ENCODE measurements around the gene PIGQ.

The PIGQ gene

DNA sequence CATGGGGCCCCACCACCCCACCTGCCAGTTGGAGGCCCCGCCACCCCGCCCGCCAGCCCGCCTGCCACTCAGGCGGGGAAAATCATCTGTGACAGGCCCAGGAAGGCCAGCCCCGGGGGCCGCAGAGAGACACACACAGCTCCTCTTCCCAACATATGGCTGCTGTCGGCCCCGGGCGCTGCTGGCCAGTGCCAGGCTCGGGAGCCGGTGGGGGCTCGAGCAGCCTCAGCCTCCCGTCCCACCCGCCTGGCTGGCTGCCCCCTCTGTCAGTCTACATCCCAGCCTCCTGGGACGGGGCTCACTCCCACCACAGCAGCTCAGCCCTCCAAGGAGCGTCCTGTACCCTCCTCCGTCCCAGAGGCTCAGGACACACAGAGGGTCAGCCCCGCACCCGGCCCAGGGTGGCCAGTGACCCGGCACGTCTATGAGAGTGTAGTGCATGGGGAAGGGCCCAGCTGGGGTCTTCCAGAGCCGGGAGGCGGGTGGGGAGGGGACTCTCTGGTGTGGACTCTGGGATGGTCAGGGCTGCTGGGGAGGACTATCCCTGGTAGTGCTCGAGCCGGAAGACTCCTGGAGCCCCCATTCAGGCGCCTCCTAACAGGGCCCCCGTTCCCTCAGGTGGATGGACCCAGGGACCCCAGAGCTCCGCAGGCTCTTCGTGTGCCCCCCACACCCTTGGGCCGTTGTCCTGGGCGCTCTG lies 13.1 kb upstream of the PIGQ start:
- DNase-seq = no peak

DNA sequence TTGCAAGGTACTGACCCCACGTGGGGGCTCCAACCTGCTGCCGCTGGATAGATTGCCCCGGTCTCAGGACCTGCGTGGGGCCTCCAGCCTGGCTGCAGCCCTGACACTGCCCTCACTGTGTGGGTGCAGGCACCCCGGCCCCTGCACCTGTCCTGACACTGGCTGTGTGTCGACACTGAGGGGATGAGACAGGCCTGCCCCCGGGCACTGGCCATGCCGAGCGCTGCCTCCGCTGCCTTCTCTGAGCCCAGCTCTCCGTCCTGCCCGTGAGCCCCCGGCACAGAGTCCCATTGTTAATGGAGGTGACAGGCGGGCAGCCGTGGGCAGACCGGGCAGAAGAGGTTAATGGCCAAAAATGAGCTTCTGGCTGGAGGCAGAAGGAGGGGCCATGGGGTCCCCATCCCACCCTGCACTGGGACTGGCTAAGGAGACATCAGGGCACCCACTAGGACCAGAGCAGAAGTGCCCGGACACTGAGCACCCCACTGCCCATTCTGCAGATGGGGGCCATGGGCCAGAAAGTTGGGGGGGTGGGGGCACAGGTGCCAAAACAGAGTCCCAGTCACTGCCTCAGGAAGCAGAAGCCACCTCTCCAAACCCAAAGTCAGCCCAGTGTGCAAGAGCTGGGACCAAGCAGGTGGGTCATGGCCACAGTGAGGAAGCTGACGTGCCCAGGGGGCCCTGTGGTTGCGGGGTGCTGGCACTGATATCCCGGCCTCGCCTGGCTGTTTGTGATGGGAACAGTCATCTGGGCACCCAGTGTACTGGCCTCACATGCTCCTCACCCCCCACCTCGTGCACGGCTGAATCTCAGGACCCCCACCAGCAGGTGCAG lies 12.1 kb upstream of the PIGQ start:
- DNase-seq = no peak

DNA sequence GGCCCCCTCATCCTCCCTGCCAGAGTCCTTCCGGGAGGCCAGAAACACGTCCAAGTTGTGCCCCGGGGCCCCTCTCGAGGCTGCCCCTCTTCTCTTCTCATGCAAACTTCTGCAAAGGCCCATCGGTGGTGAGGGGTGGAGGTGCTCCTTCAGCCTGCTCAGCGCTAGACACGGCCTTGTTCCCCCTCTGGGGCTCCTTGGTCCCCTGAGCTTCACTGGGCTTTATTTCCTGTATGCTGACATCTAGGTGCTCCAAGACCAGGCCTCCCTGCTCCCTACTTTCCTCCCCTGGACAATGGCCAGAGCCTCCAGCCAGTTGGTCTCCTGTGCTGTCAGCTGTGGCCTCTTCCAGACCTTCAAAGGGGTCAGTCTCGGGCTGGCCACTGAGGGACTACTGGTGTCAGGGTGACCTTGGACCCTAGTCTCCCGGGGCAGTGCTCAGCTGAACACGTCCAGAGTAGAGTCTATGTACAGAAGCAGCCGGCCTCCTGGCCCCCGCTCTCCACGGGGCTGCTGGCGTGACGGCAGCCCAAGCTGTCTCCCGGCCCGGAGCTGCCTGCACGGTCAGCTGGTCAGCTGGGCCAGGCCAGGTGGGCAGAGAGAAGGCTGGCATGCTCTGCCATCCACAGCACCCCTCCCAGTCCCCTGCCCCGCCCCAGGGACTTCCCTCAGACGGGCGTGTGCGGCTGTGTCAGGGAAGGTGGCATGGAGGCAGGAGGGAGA lies 11.3 kb upstream of the PIGQ start:
- no peak for DNase-seq

DNA sequence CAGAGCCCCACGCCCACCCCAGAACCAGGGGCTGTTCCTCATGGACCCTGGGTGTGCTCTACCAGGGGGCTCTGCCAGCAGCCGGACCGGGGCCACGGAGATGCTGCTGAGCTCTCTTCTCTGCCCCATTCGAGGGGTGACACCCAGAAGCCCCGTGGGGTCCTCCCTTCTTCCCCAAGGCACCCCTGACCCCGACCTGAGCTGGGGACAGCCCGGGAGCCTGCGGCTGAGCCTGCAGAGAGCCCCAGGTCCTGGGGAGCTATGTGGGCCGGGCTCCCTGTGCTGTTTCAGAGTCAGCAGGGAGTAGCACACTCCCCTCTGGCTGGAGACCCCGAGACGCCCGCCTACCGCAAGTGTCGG lies 10.8 kb upstream of the PIGQ start:
- no peak for DNase-seq

DNA sequence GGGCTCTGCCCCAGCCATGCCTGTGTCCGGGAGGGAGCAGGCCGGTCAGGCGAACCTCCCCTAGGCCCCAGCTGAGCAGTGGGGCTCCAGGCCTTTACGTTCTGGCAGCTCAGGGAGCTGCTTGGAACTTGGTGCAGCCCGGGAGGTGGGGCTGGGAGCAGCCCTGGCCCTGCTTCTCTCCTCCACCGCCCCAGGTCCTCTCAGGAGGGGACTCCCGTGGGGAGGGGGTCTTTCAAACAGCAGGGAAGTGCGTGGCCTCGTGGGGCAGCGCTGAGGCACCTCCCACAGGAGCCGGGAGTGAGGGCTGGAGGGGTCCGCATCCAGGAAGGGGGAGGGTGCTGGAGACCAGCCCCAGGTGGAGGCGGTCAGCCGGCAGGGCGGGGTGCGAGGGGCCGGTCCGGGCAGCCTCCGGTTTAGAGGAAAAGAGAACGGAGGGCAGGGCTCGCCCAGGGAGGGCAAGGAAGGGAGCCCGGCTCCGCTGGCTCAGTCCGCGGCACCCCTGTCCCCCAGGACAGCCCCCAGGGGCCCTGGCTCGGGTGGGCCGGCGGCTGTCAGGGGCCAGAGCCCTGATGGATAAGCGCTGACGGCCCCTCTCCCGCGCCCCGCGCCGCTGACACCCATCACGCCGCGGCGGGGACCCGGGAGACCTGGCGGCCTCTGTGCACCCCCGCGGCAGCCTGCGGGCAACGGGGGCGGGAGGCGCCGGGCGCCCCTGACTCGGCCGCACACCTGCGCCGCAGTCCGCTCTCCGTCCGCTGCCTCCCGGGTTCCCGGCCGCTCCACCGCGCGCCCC lies 10.2 kb upstream of the PIGQ start:
- no peak for DNase-seq

DNA sequence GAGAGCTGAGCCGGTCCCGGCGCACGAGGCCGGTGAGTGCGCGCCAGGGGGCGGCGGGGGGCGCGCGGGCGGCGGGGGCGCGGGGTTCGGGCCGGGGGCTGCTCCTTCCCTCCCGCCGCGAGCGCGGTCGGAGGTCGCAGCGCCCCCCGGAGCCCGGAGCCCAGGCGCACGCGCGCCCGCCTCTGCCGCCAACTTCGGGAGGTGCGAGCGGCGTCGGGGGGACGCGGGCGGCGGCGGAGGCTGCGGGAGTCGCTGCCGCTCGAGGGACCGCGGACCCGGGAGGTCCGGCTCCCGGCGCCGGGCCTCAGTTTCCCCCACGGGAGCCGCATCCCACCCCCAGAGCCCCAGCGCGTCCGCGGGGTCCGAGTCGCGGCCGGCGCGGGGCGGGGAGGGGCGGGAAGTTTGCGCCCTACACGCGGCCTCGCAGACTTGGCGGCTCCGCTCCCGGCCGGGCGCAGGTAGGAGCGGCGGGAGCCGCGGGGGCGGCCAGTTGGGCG lies 9.5 kb upstream of the PIGQ start, which contains the start of gene PRR35:
Gene PRR35 (plus strand): TSS at position 191 of the 497 bp plus-strand sequence. CDS start 2,901 bp downstream, outside the sequence.
- DNase-seq = no peak

DNA sequence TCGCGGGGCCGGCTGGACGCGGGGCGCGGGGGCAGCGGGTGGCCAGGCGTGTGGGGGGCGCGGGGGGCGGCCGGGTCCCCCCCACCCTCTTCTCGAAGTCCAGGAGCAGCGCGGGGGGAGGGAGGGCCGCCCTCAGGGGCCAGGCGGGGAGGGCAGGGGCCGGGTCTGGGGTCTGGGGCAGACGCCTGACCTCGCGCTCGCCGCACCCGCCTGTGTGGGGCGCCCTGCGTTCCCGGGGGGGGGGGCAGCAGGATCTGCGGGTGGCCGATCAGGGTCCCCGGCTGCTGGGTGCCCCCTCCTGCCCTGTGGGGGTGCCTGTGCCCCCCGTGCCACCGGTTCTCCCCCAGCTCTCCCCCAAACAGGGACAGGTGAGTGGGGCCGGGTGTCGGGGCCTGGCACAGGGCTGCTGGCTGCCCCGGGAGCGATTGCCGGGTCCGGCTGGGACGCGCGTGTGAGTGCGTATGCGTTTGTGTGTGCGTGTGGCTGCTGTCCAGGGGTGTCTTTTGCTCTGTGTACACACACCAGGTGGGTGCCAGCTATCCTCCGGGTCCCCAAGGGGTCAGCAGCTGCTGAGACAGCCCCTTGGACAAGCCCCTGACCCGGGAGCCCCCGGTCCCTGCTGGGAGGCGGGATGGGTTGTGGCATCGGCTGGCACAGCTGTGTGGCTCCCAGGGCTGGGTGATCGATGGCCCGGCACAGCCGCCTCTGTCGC lies 8.9 kb upstream of the PIGQ start:
- DNase-seq = no peak

DNA sequence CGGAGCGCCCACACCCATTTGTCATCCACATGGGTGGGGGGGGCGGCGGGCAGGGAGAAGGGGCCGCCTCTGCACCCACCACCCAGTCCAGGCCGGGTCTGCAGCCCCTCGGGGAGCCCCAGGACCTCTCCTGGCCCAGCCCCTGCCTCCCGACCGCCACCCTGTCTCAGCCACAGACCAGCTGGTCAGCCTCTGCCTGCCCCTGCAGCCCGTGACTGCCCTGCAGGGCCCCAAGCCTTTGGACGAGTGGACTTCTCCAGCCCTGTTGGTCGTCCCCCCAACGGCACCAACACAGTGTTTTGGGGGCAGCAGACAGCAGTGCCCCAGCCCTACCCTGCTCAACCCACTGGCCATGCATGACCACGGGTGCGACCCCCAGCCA lies 8.4 kb upstream of the PIGQ start:
- no peak for DNase-seq

DNA sequence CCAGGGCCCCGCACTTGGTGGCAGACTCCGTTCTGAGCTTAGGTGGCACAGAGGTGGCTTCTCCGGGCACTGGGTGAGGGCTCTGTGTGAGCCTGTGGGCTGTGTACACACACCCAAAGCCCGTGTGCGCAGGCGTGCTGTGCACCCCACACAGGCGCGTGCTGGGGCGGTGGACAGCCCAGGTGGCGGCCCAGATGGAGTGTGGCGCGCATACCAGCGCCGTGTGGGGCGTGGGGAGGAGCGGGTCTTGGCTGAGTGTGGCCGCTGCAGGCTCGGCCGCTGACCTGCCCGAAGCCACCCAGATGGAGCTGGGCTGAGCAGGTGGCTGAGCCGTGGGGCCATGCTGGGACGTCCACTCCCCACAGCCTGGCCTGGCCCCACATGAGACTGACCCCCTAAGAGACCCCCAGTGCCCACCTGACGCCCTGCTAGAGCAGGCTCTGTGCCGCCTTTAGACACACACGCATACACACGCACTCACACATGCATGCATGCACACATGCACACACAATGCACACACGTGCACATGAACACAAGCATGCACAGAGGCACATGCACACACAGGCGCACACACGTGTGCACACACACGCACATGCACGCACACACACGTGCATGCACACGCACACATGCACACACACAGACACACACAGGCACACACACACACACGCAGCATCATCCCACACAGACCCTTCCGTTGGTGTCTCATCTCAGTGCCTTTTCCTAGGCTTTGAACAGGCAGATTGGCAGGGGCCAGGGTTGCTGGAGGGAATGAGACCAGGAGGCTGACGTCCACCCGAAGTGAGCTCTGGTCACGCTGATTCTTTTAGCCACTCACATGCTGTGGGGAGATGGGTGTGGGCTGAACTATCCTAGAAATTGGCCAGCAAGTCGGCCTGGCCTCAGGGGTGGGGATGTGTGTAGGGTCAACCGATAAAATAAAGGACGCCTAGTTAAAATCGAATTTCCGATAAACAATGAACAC lies 7.5 kb upstream of the PIGQ start:
- no peak for DNase-seq

DNA sequence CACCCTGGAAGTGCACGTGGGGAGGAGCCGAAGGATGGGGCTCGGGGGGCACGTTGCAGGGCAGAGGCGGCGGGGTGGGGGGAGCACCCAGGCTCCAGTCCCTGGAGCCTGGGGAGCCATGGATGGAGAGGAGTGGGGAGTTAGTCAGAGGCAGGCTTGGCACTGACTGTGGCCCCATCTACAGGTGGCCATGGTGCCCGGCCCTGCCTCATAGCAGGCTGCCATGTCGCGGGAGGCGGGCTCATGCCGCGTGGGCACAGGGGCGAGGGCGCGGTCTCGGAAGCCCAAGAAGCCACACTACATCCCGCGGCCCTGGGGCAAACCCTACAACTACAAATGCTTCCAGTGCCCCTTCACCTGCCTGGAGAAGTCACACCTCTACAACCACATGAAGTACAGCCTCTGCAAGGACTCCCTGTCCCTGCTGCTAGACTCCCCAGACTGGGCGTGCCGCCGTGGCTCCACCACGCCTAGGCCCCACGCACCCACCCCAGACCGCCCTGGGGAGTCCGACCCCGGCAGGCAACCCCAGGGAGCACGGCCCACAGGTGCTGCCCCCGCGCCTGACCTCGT lies 6.6 kb upstream of the PIGQ start:
- no peak for DNase-seq

DNA sequence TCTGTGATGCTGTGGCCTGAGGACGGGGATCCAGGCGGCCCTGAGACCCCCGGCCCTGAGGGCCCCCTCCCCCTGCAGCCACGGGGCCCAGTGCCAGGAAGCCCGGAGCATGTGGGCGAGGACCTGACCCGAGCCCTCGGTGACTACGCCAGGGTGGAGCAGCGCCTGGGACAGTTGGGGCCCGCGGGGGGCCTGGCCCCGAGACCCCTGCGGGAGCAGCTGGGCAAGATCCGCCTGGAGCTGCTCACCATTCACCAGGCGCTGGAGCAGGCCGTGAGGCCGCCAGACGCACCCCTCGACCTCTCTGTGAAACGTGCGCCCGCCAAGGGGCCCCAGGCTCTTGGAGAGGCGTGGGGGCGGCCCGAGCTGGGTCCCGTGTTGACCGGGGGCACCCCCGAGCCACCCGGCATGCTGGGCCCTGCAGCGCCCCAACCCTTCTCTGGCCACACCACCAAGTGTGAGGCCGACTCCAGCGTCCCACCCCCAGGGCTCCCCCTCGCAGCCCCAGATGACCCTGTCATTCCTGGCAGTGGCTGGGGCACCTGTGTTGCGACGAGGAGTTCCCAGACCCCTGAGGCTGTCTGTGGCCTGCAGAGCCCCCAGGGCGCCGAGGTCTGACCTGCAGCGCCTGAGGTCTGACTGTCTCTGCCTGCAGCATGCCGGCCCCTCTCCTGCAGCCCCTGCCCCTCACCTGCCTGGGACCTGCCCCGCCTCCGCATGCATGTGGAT lies 4.9 kb upstream of the PIGQ start:
- no peak for DNase-seq

DNA sequence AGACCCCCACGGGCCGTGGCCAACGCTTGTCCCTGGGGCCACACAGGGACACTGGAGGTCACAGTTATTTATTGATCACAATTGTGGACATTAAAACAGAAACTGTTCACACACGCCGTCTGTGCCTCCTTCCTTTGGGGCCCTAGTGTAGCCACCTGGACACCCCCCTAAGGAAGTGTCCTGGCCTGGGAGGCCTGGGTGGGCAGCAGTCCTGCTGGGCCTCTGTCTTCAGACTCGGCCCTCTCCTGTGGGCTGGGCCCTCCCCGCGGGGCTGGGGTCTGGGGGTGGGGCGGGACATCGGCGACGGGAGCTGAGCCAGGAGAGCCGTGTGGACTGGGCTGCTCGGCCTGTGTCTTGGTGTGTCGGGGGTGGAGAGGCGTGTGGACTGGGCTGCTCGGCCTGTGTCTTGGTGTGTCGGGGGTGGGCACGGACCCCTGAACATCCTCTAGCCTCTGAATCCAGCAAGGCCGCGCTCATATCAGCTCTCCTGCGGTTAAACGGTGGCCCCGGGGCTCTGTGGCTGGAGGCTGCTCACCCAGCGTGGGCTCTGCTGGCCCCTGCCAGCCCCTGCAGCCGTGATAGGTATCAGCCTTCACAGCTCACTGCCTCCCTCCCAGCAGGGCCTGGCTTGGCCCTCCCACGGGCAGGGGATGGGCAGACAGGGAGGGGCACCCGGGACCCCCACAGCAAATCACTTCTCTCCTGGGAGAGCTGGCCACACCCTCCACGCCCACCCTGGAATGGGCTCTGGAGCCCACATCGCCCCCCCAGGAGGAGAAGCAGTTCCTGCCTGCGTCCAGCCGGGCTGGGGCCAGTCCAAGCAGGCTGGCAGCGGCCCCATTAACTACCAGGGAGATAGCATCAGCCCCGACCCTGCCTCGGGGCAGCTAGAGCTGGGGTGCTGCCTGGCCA lies 4.1 kb upstream of the PIGQ start:
- peak; percentile 55 for DNase-seq

DNA sequence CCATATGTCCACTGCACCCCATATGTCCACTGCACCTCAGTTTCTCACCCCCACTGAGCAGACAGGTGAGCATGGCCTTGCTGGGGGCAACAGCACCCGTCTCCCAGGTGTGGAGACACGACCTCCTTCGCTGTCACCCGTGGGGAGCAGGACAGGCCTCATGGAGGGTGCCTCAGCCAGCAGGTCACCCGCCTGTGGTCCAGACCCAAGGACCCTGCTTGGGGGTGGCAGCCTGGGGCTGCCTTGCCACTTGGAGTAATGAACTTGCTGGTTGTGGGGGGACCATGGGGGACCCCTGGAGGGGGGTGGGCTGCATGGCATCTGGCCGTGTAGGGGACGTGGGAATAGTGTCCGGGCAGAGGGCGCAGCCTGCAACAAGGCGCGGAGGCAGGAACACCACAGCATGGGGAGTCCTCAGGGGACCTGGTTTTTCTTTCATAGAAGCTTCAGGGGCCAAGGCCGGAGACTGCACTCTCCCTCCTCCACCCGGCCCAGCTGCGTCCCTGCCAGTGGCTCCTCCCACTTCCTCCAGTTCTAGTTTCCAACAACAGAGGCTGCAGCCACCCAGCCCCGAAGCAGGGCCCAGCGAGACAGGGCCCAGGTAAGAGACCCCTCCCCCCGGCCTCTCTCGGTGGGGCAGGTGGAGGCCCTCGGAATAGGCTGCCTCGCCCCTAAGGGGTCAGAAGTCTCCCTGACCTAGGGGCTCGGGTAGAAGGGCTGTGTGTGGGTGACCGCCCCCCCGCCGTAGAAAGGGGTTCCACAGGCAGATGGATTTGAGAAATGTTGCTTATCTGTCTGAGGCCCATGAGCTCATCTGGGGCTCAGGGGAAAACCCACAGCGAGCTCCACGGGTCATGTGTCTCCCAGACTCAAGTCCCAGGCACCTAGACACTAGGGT lies 3.0 kb upstream of the PIGQ start, which contains the start of gene NHLRC4:
Gene NHLRC4 (plus strand): TSS at position 531 of the 898 bp plus-strand sequence. CDS start 1,043 bp downstream, outside the sequence.
- peak; percentile 59 for DNase-seq

DNA sequence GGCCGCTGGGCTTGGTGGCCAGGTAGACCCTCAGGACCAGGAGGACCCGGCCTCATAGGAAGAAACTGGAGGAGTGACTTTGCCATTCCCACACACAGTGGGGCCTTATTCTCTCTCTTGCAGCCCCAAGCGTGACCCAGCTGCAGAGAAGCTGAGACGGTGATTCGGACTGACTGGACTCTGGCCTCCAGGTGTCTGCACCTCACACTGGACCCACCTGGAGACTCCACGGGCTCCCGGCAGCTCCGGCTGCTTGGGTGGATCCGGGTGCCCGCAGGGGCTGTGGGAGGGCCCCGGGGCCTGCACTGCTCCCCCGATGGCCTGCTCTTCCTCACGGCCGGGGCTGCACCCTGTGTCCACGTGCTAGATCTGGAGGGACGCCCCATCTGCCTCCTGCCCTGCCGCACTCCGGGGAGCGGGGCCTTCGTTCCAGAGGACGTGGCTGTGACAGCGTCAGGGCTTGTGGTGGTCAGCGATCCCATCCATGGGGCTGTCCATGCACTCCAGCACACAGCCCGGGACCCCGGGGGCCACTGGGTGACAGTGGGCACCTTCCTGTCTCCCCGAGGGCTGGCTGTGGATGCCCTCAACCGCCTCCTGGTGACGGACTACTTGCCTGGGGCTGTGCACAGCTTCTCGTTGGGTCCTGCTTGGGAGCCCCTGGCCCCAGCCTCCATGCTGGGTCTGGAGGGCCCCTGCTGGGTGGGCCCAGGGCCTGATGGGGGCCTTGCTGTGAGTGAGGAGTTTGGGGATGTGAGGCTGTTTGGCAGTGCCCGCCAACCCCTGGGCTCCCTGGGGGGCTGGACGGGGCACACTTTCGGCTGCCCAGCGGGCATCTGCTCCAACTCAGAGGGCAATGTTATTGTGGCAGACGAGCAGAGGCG lies 2.2 kb upstream of the PIGQ start:
- DNase-seq = no peak

DNA sequence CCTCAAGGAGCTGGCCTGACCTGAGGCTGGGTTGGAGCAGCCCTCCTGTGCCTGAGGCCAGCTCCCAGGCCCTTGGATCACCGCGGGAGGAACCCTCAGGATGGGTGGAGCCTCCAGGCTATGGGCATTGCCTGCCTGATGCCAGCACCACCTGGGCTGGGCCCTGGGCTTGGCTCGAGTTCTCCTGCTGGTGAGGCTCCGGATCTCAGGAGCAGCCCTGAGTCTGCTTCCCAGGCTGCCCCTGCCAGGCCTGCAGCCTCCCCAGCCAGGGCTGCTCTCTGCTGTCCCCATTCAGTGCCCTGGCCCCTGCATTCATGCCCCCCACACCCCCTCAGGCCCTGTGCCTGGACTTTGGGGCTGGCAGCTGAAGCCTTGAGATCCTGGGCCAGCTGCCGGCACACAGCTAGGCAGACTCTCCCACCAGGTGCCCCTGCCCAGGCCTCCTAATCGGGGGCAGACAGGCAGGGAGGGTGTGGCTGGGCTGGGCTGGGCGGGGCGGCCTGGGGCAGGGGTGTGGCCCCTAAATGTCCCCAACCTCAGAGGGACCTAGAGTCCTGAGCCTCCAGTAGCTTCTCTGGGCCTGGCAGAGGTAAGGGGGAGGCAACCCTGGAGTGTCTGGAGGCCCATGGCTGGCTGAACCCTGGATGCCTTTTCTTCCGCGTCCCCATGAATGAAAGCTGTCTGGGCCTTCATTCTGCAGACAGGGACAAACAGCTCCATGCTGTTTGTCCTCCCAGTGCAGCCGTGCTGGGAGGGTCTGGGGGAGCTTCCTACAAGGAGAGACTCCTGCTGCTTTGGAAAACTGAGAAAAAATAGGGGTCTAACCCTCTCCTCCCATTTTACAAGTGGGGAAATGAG lies 1.1 kb upstream of the PIGQ start:
- peak; percentile 43 for DNase-seq

All from NCI-H226 (cell line).